Caco-2 (cell line): ENCODE results near the gene TSPAN12. TPM values are rescaled to one million over a fixed set of nuclear protein-coding genes. Genes with fewer than 3 reads are reported as not detected.

ENCODE experiments used
- BruUV-seq: library from RNA; stranded (reverse); fragments of 400-500 nt; replicated peaks from 2 replicates; lab custom pipeline; 2021; lab: Mats Ljungman, UMichigan
- CTCF ChIA-PET: fragments of 300-600 bp; sonication (Branson Sonifier 250); formaldehyde crosslinking; loops from one replicate; lab custom pipeline; 2022; ENCODE audit warnings: antibody characterized with exemption; lab: Charles Lee
- POLR2A ChIA-PET: fragments of 300-600 bp; sonication (Branson Sonifier 250); formaldehyde crosslinking; loops from one replicate; lab custom pipeline; 2022; ENCODE audit warnings: antibody characterized with exemption; lab: Charles Lee
- DNase-seq, 2 experiments: peaks; one replicate each; pipeline versions ENCODE4 v3.0.0 to v3.0.0-alpha.2; 2020 to 2022
- H3K27me3 ChIP-seq: replicated peaks from 2 replicates; pipeline ENCODE4 v1.6.0; 2011; ENCODE audit warnings: low read length; ENCODE audit not compliant: control insufficient read depth, insufficient read depth
- H3K36me3 ChIP-seq: 2 replicates; pipeline ENCODE4 v1.5.1; 2011; ENCODE audit warnings: low read length; ENCODE audit not compliant: control insufficient read depth, insufficient read depth
- H3K4me1 ChIP-seq: fragments of 250-450 bp; sonication (Bioruptor Pico); 2 replicates; pipeline ENCODE4 v1.5.1; 2020; ENCODE audit warnings: mild to moderate bottlenecking
- H3K4me3 ChIP-seq: 2 replicates; pipeline ENCODE4 v1.5.1; 2011; ENCODE audit warnings: low read depth, mild to moderate bottlenecking, control low read depth, low read length
- H3K9me3 ChIP-seq: fragments of 250-450 bp; sonication (Bioruptor Pico); 2 replicates; pipeline ENCODE4 v1.5.1; 2020; ENCODE audit warnings: mild to moderate bottlenecking, moderate library complexity
- H3K27ac Mint-ChIP-seq: one replicate; pipeline ENCODE4 v1.8.0; 2022; ENCODE audit warnings: mixed read lengths; ENCODE audit not compliant: unreplicated experiment
- H3K27me3 Mint-ChIP-seq: one replicate; pipeline ENCODE4 v1.8.0; 2022; ENCODE audit warnings: mixed read lengths; ENCODE audit not compliant: insufficient read depth, unreplicated experiment
- H3K36me3 Mint-ChIP-seq: one replicate; pipeline ENCODE4 v1.8.0; 2022; ENCODE audit warnings: mild to moderate bottlenecking, mixed read lengths; ENCODE audit not compliant: insufficient read depth, unreplicated experiment
- H3K4me1 Mint-ChIP-seq: one replicate; pipeline ENCODE4 v1.8.0; 2022; ENCODE audit warnings: low read depth, mixed read lengths; ENCODE audit not compliant: unreplicated experiment
- H3K4me3 Mint-ChIP-seq: one replicate; pipeline ENCODE4 v1.8.0; 2022; ENCODE audit warnings: mild to moderate bottlenecking, moderate library complexity, mixed read lengths; ENCODE audit not compliant: unreplicated experiment
- H3K9me3 Mint-ChIP-seq: one replicate; pipeline ENCODE4 v1.8.0; 2022; ENCODE audit warnings: mixed read lengths; ENCODE audit not compliant: unreplicated experiment
- CTCF ChIP-seq, 2 experiments: fragments of 200-600 bp in 1 of 2; IDR thresholded peaks; 1 replicate in 1 of 2; 2 replicates in 1 of 2; pipeline versions ENCODE4 v1.5.1 to v1.8.0; 2011 to 2022; ENCODE audit warnings: antibody characterized with exemption in 1 of 2, control low read depth in 1 of 2, inconsistent platforms in 1 of 2, low read depth in 1 of 2, low read length in 1 of 2, mild to moderate bottlenecking in 1 of 2, moderate library complexity in 1 of 2; ENCODE audit not compliant: insufficient read depth in 1 of 2, severe bottlenecking in 1 of 2, unreplicated experiment in 1 of 2
- intact Hi-C: fragments of 100-400 bp; cut with micrococcal nuclease; formaldehyde crosslinking; loops from one replicate; pipeline ENCODE4 v1.10.0; 2022; ENCODE audit not compliant: unreplicated experiment
- total RNA-seq: library from RNA; stranded (reverse); gene quantifications from 2 replicates; pipeline ENCODE4 v1.2.3, GENCODE V29; 2022

TSPAN12 gene
- total RNA-seq, 1 experiment from 2014 or later = 4.1 TPM

DNA sequence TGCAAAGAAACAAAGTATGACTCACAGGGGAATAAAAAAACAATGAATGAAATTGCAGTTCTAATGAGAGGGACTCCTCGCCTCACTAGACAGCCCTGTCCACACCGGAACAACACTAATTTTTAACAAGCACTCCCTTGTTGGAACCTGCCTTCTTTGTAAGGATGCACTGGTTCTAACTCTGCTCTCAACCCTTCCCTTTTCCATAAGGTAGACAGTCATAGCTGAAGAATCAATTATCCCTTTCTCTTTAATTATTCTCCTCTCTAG lies 65.1 kb downstream of the TSPAN12 start:
- BruUV-seq = no TSS peak
- CTCF ChIA-PET = interaction anchor here (1.3 kb wide), 1 partner anchor 65 kb away, joined by 7 read pairs; the partner anchor contains the start of gene TSPAN12
- no peak for TF ChIP-seq CTCF (IDR thresholded peaks at IDR 0.05; ENCODE audit: insufficient read depth in 1 of 2, low read depth in 1 of 2, low read length in 1 of 2, severe bottlenecking in 1 of 2, unreplicated experiment in 1 of 2)
- Mint-ChIP-seq H3K27ac (no peak overlapping the region), H3K27me3 (peaks cover 4% of the 10 kb centered on the region), H3K4me1 (no peaks in the 10 kb centered on the region), H3K9me3 (peaks cover 6% of the 10 kb centered on the region), H3K4me3 (no peak overlapping the region), H3K36me3 (peaks cover 8% of the 10 kb centered on the region)
- Histone ChIP-seq H3K9me3 (no peaks in the 10 kb centered on the region), H3K4me1 (no peaks in the 10 kb centered on the region), H3K27me3 (no peaks in the 10 kb centered on the region), H3K4me3 (no peak overlapping the region), H3K36me3 (no peaks in the 10 kb centered on the region)
- POLR2A ChIA-PET = no interaction called here
- no peak for DNase-seq
- intact Hi-C loops = loop anchor here (1.0 to 2.0 kb wide), 4 partner anchors 14 to 316 kb away; no protein-coding TSS in a partner anchor

DNA sequence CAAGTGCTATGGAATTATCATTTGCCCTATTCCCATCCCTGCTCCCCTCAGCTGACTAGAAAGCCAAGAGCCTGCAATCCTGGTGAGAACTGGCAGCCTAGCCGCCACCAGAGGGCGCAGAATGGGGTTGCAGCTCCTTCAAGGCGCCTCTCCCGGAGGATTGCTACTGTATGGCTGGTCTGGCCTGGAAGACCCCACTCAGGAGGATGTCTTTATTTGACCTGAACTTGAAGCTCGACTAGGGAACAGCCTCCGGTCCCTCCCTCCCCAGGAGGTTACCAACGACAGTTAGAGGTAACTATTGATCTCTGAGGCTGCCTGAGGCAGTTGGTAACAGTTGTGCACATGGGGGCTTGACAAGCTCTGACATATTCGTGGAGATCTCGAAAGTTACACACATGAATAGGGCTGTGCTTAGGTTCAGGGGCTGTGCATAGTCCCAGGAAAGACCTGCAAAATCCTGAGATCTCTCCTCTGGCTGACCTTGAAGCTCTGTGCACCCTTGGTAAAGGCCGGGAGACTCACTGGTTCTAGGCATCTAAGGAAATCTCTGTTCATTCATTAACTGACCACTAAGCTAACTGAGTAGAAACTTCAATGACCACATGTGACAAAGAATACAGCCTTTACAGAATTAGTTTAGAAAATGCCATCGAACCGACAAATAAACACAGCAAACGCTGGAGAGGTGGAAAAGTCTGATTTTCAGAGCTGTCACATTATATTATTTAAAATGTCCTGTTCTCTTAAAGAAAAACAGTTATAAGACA lies 65.7 kb downstream of the TSPAN12 start:
- TF ChIP-seq CTCF (IDR thresholded peaks at IDR 0.05; ENCODE audit: insufficient read depth in 1 of 2, low read depth in 1 of 2, low read length in 1 of 2, severe bottlenecking in 1 of 2, unreplicated experiment in 1 of 2) = peak; percentile 89 to 96
- no peak overlapping the region for H3K27ac Mint-ChIP-seq
- no peaks in the 10 kb centered on the region for H3K36me3 ChIP-seq
- ChIA-PET CTCF (interaction anchor here (0.7 to 1.3 kb wide), 3 partner anchors 53 to 316 kb away, joined by 4 to 14 read pairs (median 7); partner anchors contain the start of gene TSPAN12), POLR2A (interaction anchor here (0.5 kb wide), 1 partner anchor 158 kb away, joined by 8 read pairs; the partner anchor contains the start of gene ING3)
- intact Hi-C loops = loop anchor here (1.0 to 2.0 kb wide), 4 partner anchors 14 to 316 kb away; no protein-coding TSS in a partner anchor
- peak; percentile 77 to 79 for DNase-seq
- no peak overlapping the region for H3K4me3 ChIP-seq
- H3K36me3 Mint-ChIP-seq = peaks cover 4% of the 10 kb centered on the region
- H3K4me1 Mint-ChIP-seq = no peaks in the 10 kb centered on the region
- H3K4me3 Mint-ChIP-seq = no peak overlapping the region
- H3K27me3 ChIP-seq = no peaks in the 10 kb centered on the region
- peaks cover 4% of the 10 kb centered on the region for H3K27me3 Mint-ChIP-seq
- peaks cover under 1% of the 10 kb centered on the region for H3K9me3 Mint-ChIP-seq
- no TSS peak for BruUV-seq
- no peaks in the 10 kb centered on the region for H3K4me1 ChIP-seq
- no peaks in the 10 kb centered on the region for H3K9me3 ChIP-seq

DNA sequence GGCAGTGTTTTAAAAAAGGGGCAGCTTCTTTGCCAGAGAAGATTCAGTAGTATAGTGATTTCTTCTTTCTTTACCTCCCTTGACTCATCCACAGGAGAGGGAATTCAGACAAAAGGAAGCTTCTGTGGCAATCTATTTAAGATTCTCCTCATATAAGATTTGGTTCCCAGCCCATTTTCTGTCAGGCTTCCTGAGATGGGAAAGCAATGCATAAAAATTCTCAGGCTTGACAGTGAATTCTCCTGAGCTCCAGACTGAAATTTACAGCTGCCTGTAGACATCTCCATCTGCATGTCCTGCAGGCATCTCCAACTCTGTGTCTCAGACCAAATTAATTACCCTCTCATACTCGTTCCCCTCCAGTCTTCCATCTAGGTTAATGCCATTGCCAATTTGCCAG lies 72.8 kb downstream of the TSPAN12 start:
- Mint-ChIP-seq H3K9me3 (no peaks in the 10 kb centered on the region), H3K36me3 (no peaks in the 10 kb centered on the region), H3K27ac (no peak overlapping the region), H3K4me1 (no peaks in the 10 kb centered on the region), H3K27me3 (peaks cover 4% of the 10 kb centered on the region), H3K4me3 (no peak overlapping the region)
- intact Hi-C loops = no loop called here
- Histone ChIP-seq H3K27me3 (no peaks in the 10 kb centered on the region), H3K9me3 (no peaks in the 10 kb centered on the region), H3K4me1 (no peaks in the 10 kb centered on the region), H3K4me3 (no peak overlapping the region), H3K36me3 (no peaks in the 10 kb centered on the region)
- POLR2A ChIA-PET = no interaction called here
- CTCF ChIA-PET = no interaction called here
- DNase-seq = no peak
- TF ChIP-seq CTCF (IDR thresholded peaks at IDR 0.05; ENCODE audit: insufficient read depth in 1 of 2, low read depth in 1 of 2, low read length in 1 of 2, severe bottlenecking in 1 of 2, unreplicated experiment in 1 of 2) = no peak
- no TSS peak for BruUV-seq
